SKM-1 treated with dmso at 0.1 percent for 144 hours (cell line): Measurements from ENCODE around the gene GOLGA6D.
"Not testable (repeated sequence)": the region's sequence is repeated elsewhere in the genome, so short reads cannot be mapped to it uniquely, and the experiment has no call there.

Experiments
- DNase-seq: peaks from one replicate; lab custom pipeline; 2025; ENCODE audit not compliant: unreplicated experiment; lab: John Stamatoyannopoulos, UW

The GOLGA6D gene

GRCh38 chr15:75328493-75329314, 46.1 kb downstream of the GOLGA6D start:
- DNase-seq, result no peak

- DNase-seq, result no peak
Measured at GRCh38 chr15:75329571-75329970, 46.9 kb downstream of the GOLGA6D start.

GRCh38 chr15:75332093-75332492, 49.5 kb downstream of the GOLGA6D start:
- DNase-seq, result not testable (repeated sequence)

GRCh38 chr15:75333654-75334419, 51.2 kb downstream of the GOLGA6D start:
- DNase-seq, result not testable (repeated sequence)

GRCh38 chr15:75335313-75335704, 52.7 kb downstream of the GOLGA6D start:
- no peak for DNase-seq

GRCh38 chr15:75335705-75336355, 53.2 kb downstream of the GOLGA6D start, which contains the start of gene COMMD4:
Gene COMMD4 (plus strand): TSS chr15:75336063. CDS start chr15:75336090, 27 bp downstream.
- DNase-seq, result peak; percentile 78

GRCh38 chr15:75338661-75339240, 56.1 kb downstream of the GOLGA6D start:
- no peak for DNase-seq

GRCh38 chr15:75339531-75340240, 57.1 kb downstream of the GOLGA6D start:
- DNase-seq, result no peak

GRCh38 chr15:75342221-75342620, 59.6 kb downstream of the GOLGA6D start:
- DNase-seq, result no peak

GRCh38 chr15:75343953-75344352, 61.3 kb downstream of the GOLGA6D start:
- DNase-seq, result not testable (repeated sequence)
